HG03139 (cell line): Measurements from ENCODE around the gene HOXC12.

Source experiments
- ATAC-seq: cut with Tn5 transposase; IDR thresholded peaks from one replicate; pipeline ENCODE4 v1.9.1; 2021; ENCODE audit not compliant: unreplicated experiment

HOXC12 gene

GRCh38 chr12:53971129-53971528 is 16.4 kb downstream of the HOXC12 start:
- ATAC-seq, result no peak

GRCh38 chr12:53971686-53972085 is 17.0 kb downstream of the HOXC12 start:
- no peak for ATAC-seq

- no peak for ATAC-seq
These were observed 17.5 kb downstream of the HOXC12 start for GRCh38 chr12:53972152-53972702.

- ATAC-seq, result no peak
These were observed 18.1 kb downstream of the HOXC12 start, which contains the start of gene HOXC11 for GRCh38 chr12:53972722-53973235. HOXC11 (plus strand) TSS chr12:53973126; CDS start chr12:53973242, 116 bp downstream.

GRCh38 chr12:53973236-53974042 is 18.7 kb downstream of the HOXC12 start:
- no peak for ATAC-seq

- no peak for ATAC-seq
These were observed 19.7 kb downstream of the HOXC12 start, which contains the start of gene HOTAIR for GRCh38 chr12:53974084-53975063. HOTAIR (minus strand) TSS chr12:53974954.

- no peak for ATAC-seq
These were observed 20.4 kb downstream of the HOXC12 start for GRCh38 chr12:53975064-53975471.

- ATAC-seq, result no peak
These were observed 20.9 kb downstream of the HOXC12 start for GRCh38 chr12:53975479-53976152.

GRCh38 chr12:53976172-53976822 is 21.6 kb downstream of the HOXC12 start:
- ATAC-seq, result no peak

GRCh38 chr12:53976823-53977595 is 22.3 kb downstream of the HOXC12 start:
- no peak for ATAC-seq

GRCh38 chr12:53977596-53978445 is 23.1 kb downstream of the HOXC12 start:
- no peak for ATAC-seq

- no peak for ATAC-seq
These were observed 24.0 kb downstream of the HOXC12 start for GRCh38 chr12:53978477-53979356.

- ATAC-seq, result no peak
These were observed 25.6 kb downstream of the HOXC12 start for GRCh38 chr12:53980104-53980801.

GRCh38 chr12:53980802-53981496 is 26.2 kb downstream of the HOXC12 start:
- no peak for ATAC-seq

- ATAC-seq, result no peak
These were observed 27.2 kb downstream of the HOXC12 start for GRCh38 chr12:53981634-53982565.
